ENCODE data around the gene AADAC. TPM values are rescaled to one million over a fixed set of nuclear protein-coding genes. Genes with fewer than 3 reads are reported as not detected.
A peak's percentile ranks its signal among the peaks of the same experiment; 100 is the strongest.
"Not testable (repeated sequence)": the region's sequence is repeated elsewhere in the genome, so short reads cannot be mapped to it uniquely, and the experiment has no call there.

The AADAC gene
- total RNA-seq, 1 donor from 2014 or later: not detected

DNA sequence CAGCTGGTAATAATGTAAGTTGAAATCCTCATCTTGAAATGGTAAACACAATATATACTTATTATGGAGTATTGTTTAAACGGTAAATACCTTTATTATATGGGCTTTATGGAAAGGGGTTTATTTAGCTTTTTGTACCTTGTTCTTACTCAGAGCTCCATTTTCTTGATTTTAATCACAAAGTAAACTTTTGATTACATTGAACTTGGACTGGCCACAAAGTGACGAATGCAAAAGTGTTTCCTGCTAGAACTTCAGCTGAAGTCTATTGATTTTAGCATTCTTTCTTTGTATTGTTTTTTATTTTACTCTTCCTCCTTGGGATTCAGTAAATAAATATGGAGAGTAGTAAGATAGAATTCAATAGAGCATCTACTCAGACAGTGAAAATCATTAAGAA, 19.8 kb upstream of the AADAC start:
- no peak for ATAC-seq
- intact Hi-C loops (cut with DNase I): no loop called here

DNA sequence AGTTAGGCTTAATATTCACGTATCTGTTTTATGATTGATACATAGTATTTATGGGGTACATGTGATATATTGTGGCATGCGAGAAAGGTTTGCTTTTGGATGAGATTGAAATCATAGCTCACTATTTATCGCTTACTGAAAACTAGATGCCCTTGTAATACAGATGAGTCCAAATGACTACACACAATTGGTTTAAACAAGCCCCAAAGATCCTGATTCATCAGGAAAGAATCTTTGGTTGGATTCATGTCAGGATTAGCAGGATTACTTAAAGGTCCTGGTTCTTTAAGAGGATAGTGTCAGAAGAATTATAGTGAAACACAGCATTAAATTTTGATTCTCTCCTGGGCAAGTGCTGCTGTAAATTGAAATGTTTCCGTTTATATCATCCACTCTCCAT, 18.6 kb upstream of the AADAC start:
- intact Hi-C loops (cut with DNase I): no loop called here
- ATAC-seq: no peak
- DNase-seq (ENCODE audit: low spot score): no peak

More for the DNA sequence above, 19.8 kb upstream of the AADAC start:
- DNase-seq (ENCODE audit: low spot score): no peak

DNA sequence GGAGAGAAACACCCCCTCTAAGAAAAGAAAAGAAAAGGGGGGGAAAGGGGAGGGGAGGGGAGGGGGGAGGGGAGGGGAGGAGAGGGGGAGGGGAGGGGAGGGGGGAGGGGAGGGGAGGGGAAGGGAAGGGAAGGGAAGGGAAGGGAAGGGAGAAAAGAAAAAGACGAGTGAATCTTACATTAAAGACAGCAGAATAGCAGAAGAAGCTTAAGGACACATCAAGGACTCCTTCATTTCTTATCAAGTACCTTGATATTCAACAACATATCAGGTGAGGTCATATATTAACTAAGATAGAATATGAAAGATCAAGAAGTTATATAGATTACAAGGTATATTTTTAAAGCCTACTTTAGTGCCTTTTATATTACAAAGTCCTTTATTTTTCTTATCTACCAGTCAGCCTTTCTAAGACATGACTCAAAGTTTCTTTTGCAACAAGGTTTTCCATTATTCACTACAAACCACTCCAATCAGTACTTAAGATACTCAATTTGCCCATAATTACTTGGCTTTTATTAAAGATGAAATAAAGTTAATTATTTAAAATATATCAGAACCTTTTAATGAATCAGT, 17.7 kb upstream of the AADAC start:
- DNase-seq (ENCODE audit: low spot score) (no peak), ATAC-seq (no peak)
- intact Hi-C loops (cut with DNase I): no loop called here

DNA sequence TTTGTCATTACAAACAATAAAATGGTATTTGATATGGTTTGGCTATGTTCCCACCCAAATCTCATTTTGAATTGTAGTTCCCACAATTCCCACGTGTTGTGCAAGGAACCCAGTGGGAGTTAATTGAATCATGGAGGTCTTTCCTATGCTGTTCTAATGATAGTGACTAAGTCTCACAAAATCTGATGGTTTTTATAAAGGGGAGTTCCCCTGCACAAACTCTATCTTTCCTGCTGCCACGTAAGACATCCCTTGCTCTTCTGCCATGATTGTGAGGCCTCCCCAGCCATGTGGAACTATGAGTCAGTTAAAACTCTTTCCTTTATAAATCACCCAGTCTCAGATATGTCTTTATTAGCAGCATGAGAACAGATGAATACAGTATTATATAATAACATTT, 15.4 kb upstream of the AADAC start:
- ATAC-seq (no peak), DNase-seq (ENCODE audit: low spot score) (no peak)
- intact Hi-C loops (cut with DNase I): no loop called here

DNA sequence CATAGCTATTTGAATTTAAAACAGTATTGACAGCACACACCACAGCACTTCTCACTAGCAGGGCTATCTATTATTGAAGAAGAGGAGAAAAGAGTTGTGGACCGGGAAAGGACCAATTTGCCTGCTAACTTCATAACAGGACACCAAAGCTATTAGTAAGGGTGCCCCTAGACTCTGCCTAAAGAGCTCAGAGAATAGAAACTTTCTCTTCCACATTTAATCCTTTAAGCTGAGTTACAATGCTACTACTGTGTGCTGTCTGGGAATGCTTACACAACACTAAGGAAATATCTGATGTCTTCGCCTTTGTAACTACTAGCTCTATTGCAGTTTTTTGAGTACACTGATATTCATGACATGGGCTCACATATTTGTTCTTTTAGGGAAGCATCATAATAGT, 13.5 kb upstream of the AADAC start:
- ATAC-seq (no peak), DNase-seq (ENCODE audit: low spot score) (no peak)
- intact Hi-C loops (cut with DNase I): no loop called here

- intact Hi-C loops (cut with DNase I): no loop called here
- DNase-seq (ENCODE audit: low spot score): no peak
- ATAC-seq: no peak
Measured at GRCh38 chr3:151804267-151804666, 9.6 kb upstream of the AADAC start.

DNA sequence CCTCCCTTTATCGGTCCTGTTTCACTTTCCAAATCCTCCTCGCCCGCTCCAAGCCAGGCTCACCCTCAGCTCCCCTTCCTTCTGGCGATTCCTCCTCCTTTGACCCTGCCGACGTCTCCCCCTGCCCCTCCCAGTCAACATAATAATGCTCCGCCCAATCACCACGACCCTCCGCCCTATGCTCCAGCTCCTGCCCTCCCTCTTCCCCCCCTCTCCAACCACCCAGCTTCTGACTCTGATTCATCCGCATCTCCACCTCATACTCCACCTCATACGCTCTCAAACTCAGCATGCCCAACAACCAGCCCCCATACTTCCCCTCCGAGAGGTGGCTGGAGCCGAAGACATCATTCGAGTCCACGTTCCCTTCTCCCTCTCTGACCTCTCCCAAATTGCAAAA, 7.1 kb upstream of the AADAC start:
- ATAC-seq (no peak), DNase-seq (ENCODE audit: low spot score) (no peak)
- intact Hi-C loops (cut with DNase I): loop anchor here (5.0 kb wide), 1 partner anchor 125 kb away; no protein-coding TSS in a partner anchor

DNA sequence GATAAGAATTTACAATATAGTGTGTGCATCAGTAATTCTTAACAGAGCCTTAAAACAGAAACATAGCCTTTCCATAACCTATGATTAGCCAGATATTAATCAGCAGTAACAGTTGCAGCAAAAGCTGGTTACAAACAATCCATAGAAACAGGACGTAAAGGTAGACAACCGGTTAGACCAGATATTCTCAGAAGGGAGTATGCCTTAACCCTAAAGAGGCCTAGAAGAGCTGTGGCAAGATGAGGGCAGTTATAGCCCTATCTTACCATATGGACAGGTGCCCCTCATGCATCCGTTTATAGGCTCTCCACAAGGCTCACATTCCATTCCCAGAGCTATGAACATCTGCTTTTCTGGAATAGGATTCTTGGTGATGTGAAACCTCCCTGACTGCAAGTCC, 5.0 kb upstream of the AADAC start:
- DNase-seq (ENCODE audit: low spot score); ATAC-seq: not testable (repeated sequence)
- intact Hi-C loops (cut with DNase I): loop anchor here (5.0 kb wide), 1 partner anchor 127 kb away; no protein-coding TSS in a partner anchor

GRCh38 chr3:151811474-151811873, 2.4 kb upstream of the AADAC start:
- intact Hi-C loops (cut with DNase I): no loop called here
- ATAC-seq (no peak), DNase-seq (ENCODE audit: low spot score) (no peak)

- intact Hi-C loops (cut with DNase I): no loop called here
- ATAC-seq: no peak
- DNase-seq (ENCODE audit: low spot score): no peak
Measured at GRCh38 chr3:151814588-151814987, 672 bp downstream of the AADAC start.

DNA sequence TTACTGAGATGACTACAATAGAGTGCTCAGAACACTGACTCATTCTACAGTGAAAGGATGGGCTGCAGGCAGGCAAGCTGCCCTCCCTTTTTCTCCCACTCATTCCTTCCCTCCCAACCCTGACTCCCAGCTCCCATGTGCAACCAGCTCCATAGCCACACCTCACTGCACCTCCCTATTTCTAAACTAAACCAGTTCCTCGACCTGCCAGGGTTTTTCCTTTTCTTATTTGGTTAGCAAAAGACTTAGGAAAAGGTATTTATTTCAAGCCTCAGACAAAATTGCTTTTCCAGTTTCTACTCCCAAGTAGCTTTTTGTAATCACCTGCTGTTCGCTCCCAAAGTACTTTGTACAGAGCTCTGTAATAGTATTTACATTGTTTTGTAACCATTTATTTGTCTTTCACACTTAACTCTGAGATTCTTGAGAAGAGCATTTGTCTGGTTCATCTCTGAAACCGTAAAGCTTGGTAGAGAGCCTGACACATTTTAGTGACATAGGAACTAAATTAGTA, 2.2 kb downstream of the AADAC start:
- ATAC-seq: peak; percentile 63
- no peak for DNase-seq (ENCODE audit: low spot score)
- intact Hi-C loops (cut with DNase I): no loop called here

DNA sequence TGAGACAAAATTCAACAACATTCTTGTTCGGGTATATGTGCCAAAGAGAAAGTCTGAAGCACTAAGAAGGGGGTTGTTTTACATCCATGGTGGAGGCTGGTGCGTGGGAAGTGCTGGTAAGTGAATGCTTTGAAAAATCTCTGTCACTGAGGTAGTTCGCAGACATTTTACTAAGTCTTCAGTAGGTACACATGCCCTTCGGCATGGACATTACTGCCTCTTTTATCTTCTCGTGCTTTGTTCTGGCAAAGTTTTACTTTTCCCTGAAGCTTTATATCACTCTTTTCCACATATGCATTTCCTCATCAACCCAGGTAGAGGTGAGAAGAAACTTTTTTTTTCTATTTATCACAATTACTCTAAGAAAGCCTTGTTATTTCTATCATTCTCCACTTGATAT, 3.6 kb downstream of the AADAC start:
- no peak for DNase-seq (ENCODE audit: low spot score)
- no peak for ATAC-seq
- intact Hi-C loops (cut with DNase I): no loop called here

- DNase-seq (ENCODE audit: low spot score) (no peak), ATAC-seq (no peak)
- intact Hi-C loops (cut with DNase I): no loop called here
Measured at GRCh38 chr3:151818361-151818760, 4.4 kb downstream of the AADAC start.

DNA sequence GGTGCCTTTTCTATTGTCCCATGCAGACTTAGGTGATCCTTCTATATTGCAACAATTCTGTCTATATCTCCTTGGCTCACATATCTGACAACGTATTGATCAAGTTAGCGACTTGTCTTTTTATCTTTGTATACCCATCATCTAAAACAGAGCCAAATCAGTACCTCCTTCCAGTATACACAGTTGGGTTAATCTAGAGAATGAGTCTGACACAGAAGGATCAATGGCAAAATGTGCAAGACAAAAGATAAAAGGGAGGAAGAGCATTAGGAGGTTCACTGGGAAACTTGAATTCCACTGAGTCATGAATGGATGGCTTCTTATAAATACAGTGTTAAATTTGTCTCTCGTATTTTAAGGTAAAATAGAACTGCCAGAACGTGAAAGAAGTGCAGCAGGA, 6.0 kb downstream of the AADAC start:
- DNase-seq (ENCODE audit: low spot score) (no peak), ATAC-seq (no peak)
- intact Hi-C loops (cut with DNase I): no loop called here

DNA sequence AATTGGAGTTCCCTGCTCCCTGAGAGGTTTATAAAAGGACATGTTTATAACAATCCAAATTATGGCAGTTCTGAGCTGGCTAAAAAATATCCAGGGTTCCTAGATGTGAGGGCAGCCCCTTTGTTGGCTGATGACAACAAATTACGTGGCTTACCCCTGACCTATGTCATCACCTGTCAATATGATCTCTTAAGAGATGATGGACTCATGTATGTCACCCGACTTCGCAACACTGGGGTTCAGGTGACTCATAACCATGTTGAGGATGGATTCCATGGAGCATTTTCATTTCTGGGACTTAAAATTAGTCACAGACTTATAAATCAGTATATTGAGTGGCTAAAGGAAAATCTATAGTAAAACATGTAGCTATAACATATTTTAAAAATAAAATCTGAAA, 13.9 kb downstream of the AADAC start:
- ATAC-seq (no peak), DNase-seq (ENCODE audit: low spot score) (no peak)
- intact Hi-C loops (cut with DNase I): no loop called here

DNA sequence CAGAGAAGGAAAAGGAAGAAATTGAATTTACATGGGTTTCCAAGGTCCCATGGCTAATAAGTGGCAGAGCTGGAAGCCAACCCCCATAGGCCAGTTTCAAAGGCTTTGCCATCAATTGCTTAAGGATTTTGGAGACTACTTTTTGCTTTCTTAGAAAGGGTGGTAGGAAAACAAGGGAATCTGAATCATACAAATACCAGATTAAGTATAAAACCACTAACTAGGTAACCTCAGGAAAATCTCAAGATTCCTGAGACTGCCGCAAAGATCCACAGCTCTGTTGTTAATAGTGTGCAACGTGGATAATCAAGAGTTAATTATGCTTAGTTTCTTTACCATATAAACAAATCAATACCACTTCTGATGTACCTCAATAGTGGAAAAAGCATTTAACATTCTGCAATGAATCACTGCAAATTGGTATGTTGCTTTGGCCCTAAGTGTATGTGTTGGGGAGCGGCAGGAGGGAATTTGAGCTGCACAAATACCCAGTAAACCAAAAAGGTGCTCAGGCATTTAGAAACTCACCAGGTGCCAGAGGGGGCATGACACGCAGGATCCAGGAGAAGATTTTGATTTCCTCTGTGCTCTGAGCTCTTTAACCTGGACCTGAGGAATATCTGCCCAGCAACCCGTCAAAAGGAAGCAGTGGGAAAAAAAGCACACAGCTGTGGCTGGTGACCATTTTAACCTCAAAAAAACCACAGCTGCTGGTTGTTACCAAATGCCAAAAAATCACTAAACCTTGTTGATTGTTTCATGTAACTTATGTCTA, 22.0 kb downstream of the AADAC start:
- ATAC-seq: peak; percentile 42
- no peak for DNase-seq (ENCODE audit: low spot score)
- intact Hi-C loops (cut with DNase I): no loop called here

- ATAC-seq (peak; percentile 48), DNase-seq (ENCODE audit: low spot score) (no peak)
- intact Hi-C loops (cut with DNase I): no loop called here
Measured at GRCh38 chr3:151837057-151837456, 23.1 kb downstream of the AADAC start.

DNA sequence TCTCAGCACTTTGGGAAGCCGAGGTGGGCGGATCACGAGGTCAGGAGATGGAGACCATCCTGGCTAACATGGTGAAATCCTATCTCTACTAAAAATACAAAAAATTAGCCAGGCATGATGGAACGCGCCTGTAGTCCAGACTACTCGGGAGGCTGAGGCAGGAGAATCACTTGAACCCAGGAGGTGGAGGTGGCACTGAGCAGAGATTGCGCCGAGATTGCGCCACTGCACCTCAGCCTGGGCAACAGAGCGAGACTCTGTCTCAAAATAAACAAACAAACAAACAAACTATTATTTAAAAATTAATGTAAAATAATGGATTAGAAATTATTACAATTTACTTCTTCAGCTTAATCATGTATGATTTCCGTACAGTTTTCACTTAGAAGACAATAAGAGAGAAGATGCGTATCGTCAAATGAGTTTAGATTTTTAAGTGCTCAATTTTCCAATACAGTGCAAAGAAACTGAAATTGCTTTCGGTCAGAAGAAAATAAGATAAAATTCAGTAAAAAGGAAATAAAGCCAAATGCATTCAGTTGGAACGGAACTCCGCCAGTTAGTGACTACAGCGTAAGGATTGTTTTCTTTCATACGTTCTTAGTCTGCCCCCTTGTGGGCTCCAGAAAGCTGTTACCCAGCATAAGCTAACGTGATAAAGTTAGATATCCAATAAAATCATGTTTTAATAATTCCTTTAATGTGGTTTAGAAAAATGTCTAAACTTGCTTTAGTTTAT, 24.8 kb downstream of the AADAC start:
- intact Hi-C loops (cut with DNase I): no loop called here
- ATAC-seq (peak; percentile 91), DNase-seq (ENCODE audit: low spot score) (peak; percentile 61)

GRCh38 chr3:151839313-151839631, 25.4 kb downstream of the AADAC start:
- DNase-seq (ENCODE audit: low spot score) (no peak), ATAC-seq (no peak)
- intact Hi-C loops (cut with DNase I): no loop called here

DNA sequence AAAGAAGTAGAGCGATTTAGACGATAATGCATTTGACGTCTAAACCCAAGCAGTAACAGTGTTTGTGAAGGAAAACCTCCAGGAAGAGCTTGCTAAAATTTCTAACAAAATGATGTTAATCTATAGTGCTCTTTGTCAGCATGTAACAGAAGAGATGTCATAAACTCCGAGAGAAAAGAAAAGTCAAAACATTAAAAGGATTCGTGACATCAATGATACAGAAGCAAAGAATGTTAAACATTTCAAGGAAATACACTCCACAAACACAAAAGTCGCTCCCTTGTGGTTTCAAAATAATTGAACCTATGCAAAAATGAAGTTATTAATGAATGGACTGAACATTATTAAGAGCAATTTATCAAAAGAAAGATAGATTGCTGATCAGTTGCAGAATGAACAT, 27.9 kb downstream of the AADAC start:
- DNase-seq (ENCODE audit: low spot score) (no peak), ATAC-seq (no peak)
- intact Hi-C loops (cut with DNase I): no loop called here
